OCI-LY7 (cell line): ENCODE measurements around the gene PNN. TPM values are rescaled to one million over a fixed set of nuclear protein-coding genes. Genes with fewer than 3 reads are reported as not detected.

Experiments used
- BruUV-seq: library from RNA; stranded (reverse); fragments of 400-500 nt; replicated peaks from 2 replicates; lab custom pipeline; 2021; lab: Mats Ljungman, UMichigan
- CTCF ChIA-PET: fragments of 300-600 bp; sonication (Branson Sonifier 250); formaldehyde crosslinking; loops from one replicate; lab custom pipeline; 2022; ENCODE audit warnings: antibody characterized with exemption; ENCODE audit not compliant: unreplicated experiment; lab: Charles Lee
- POLR2A ChIA-PET: fragments of 300-600 bp; sonication (Branson Sonifier 250); formaldehyde crosslinking; loops from one replicate; lab custom pipeline; 2022; ENCODE audit warnings: antibody characterized with exemption; lab: Charles Lee
- DNase-seq: peaks from one replicate; pipeline ENCODE4 v3.0.0-alpha.2; 2015; ENCODE audit warnings: low spot score
- H2AFZ ChIP-seq: fragments of 200-600 bp; sonication (generic), shearing (Covaris generic); 2 replicates; pipeline ENCODE4 v1.6.1; 2014; ENCODE audit warnings: mild to moderate bottlenecking, antibody characterized with exemption, low read length, moderate library complexity
- H3K27ac ChIP-seq: fragments of 200-600 bp; sonication (generic); 2 replicates; pipeline ENCODE4 v1.5.1; 2014; ENCODE audit warnings: mixed run types, low read depth, mild to moderate bottlenecking, moderate library complexity, low read length, inconsistent platforms; ENCODE audit not compliant: poor library complexity, severe bottlenecking
- H3K36me3 ChIP-seq: fragments of 200-600 bp; sonication (generic); 2 replicates; pipeline ENCODE4 v1.6.1; 2014; ENCODE audit warnings: mild to moderate bottlenecking, antibody characterized with exemption, low read length, moderate library complexity, mixed read lengths; ENCODE audit not compliant: insufficient read depth
- H3K4me1 ChIP-seq: fragments of 200-600 bp; sonication (generic); 2 replicates; pipeline ENCODE4 v1.5.1; 2014; ENCODE audit warnings: mild to moderate bottlenecking, low read length; ENCODE audit not compliant: insufficient read depth, poor library complexity, severe bottlenecking
- H3K4me2 ChIP-seq: fragments of 200-600 bp; sonication (generic); 2 replicates; pipeline ENCODE4 v1.6.1; 2014; ENCODE audit warnings: mild to moderate bottlenecking, low read length
- H3K4me3 ChIP-seq: fragments of 200-600 bp; sonication (generic); 2 replicates; pipeline ENCODE4 v1.5.1; 2014; ENCODE audit warnings: mild to moderate bottlenecking, low read depth, low read length; ENCODE audit not compliant: poor library complexity, severe bottlenecking
- H3K79me2 ChIP-seq: fragments of 200-600 bp; sonication (generic); 2 replicates; pipeline ENCODE4 v1.6.1; 2016; ENCODE audit warnings: low read depth, mild to moderate bottlenecking, low read length, moderate library complexity, mixed read lengths; ENCODE audit not compliant: insufficient read depth
- H3K9me2 ChIP-seq: fragments of 200-600 bp; sonication (generic); 2 replicates; pipeline ENCODE4 v1.6.1; 2016; ENCODE audit warnings: mild to moderate bottlenecking, low read length, mixed read lengths; ENCODE audit not compliant: insufficient read depth
- H3K9me3 ChIP-seq: fragments of 200-600 bp; sonication (generic); 2 replicates; pipeline ENCODE4 v1.6.1; 2014; ENCODE audit warnings: mild to moderate bottlenecking, mixed run types, low read length, mixed read lengths
- H4K20me1 ChIP-seq: fragments of 200-600 bp; sonication (generic); 2 replicates; pipeline ENCODE4 v1.6.1; 2014; ENCODE audit warnings: mild to moderate bottlenecking, antibody characterized with exemption, low read length, moderate library complexity, mixed read lengths; ENCODE audit not compliant: insufficient read depth
- EZH2phosphoT487 ChIP-seq: fragments of 200-600 bp; sonication (generic); IDR thresholded peaks from 2 replicates; pipeline ENCODE4 v1.6.1; 2018; ENCODE audit warnings: low read depth, borderline replicate concordance, mild to moderate bottlenecking, mixed run types, antibody characterized with exemption, low read length, moderate library complexity, mixed read lengths
- intact Hi-C: fragments of 100-400 bp; cut with micrococcal nuclease; formaldehyde crosslinking; loops from one replicate; pipeline ENCODE4 v1.10.0; 2022; ENCODE audit not compliant: unreplicated experiment
- total RNA-seq, 2 experiments: library from RNA; depleted of rRNA in 1 of 2; stranded (reverse); fragments of >200 nt in 1 of 2; shearing (Covaris generic) in 1 of 2; gene quantifications; 2 replicates each; pipeline ENCODE4 v1.2.3, GENCODE V29; 2014 to 2022
- TF ChIP-seq, protein P1 (sequence below): fragments of 200-600 bp; sonication (generic); conservative IDR thresholded peaks from 2 replicates; pipeline ENCODE4 v1.5.1; 2014; ENCODE audit warnings: mild to moderate bottlenecking, antibody characterized with exemption, low read length, moderate library complexity, mixed read lengths

The PNN gene
- total RNA-seq, 2 experiments from 2014 or later: 93.5 to 214 TPM

DNA sequence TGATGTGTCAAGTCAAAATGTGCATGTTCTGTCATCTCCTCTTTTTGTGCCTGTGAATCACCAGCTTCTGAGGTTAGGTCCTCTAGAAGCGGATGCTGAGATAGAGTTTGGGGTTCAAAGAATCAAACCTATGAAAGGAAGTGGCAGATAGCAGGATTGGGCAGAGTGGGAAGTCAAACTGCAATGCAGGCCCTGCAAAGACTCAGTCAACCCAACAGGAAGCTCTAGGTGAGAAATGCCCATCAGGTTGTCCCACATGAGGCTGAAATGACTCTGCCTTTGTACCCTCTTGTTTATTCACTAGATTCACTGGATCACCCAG is 54.1 kb downstream of the PNN start:
- POLR2A ChIA-PET: interaction anchor here (0.6 to 0.8 kb wide), 2 partner anchors 9 to 195 kb away, joined by 3 to 5 read pairs; no protein-coding TSS in a partner anchor
- 0 out of 2 replicates have a peak overlapping the region, but pooled peaks have one; percentile 12 for H2AFZ ChIP-seq

DNA sequence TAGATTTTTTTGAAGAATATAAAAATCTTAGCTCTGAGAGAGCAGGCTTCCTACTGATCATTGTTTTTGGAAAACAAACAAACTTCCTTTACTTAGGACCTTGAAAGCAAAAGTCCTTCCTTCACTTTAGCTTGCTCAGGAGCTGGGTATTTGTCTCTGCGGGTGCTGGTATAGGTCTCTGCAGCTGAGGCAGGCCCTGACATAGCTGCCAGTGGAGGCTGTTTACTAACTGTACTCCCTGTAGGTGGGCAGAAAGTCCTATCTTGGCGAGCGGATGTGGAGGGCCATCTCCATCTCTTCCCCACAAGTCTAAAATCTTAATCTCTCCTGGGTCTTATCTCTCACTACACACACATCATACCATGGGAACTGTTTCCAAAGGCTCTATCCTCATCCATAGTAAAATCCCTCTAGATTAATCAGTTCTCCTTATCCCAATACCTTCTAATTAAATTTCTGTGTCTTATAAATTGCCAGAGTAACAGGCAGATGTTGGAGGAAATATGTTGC is 54.6 kb downstream of the PNN start:
- ChIA-PET CTCF (no interaction called here), POLR2A (interaction anchor here (0.8 kb wide), 1 partner anchor 194 kb away, joined by 5 read pairs; no protein-coding TSS in a partner anchor)
- Histone ChIP-seq H3K4me2 (no peak overlapping the region), H3K36me3 (no peaks in the 10 kb centered on the region), H3K9me2 (no peaks in the 10 kb centered on the region), H2AFZ (0 out of 2 replicates have a peak overlapping the region, but pooled peaks have one; percentile 12), H3K4me1 (no peaks in the 10 kb centered on the region), H3K27ac (no peak overlapping the region), H4K20me1 (no peaks in the 10 kb centered on the region), H3K9me3 (no peaks in the 10 kb centered on the region), H3K79me2 (no peaks in the 10 kb centered on the region), H3K4me3 (no peak overlapping the region)
- TF ChIP-seq EZH2phosphoT487: no peak
- TF ChIP-seq, protein P1, sequence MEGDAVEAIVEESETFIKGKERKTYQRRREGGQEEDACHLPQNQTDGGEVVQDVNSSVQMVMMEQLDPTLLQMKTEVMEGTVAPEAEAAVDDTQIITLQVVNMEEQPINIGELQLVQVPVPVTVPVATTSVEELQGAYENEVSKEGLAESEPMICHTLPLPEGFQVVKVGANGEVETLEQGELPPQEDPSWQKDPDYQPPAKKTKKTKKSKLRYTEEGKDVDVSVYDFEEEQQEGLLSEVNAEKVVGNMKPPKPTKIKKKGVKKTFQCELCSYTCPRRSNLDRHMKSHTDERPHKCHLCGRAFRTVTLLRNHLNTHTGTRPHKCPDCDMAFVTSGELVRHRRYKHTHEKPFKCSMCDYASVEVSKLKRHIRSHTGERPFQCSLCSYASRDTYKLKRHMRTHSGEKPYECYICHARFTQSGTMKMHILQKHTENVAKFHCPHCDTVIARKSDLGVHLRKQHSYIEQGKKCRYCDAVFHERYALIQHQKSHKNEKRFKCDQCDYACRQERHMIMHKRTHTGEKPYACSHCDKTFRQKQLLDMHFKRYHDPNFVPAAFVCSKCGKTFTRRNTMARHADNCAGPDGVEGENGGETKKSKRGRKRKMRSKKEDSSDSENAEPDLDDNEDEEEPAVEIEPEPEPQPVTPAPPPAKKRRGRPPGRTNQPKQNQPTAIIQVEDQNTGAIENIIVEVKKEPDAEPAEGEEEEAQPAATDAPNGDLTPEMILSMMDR: no peak
- intact Hi-C loops: loop anchor here (5.0 kb wide), 2 partner anchors 138 to 203 kb away; partner anchors contain the start of gene FBXO33
- no TSS peak for BruUV-seq
- no peak for DNase-seq

More for the DNA sequence above, 54.1 kb downstream of the PNN start:
- CTCF ChIA-PET: no interaction called here
- Histone ChIP-seq H3K9me2 (no peaks in the 10 kb centered on the region), H3K9me3 (no peaks in the 10 kb centered on the region), H3K4me2 (no peak overlapping the region), H4K20me1 (no peaks in the 10 kb centered on the region), H3K36me3 (no peaks in the 10 kb centered on the region), H3K4me1 (no peaks in the 10 kb centered on the region), H3K27ac (no peak overlapping the region), H3K4me3 (no peak overlapping the region), H3K79me2 (no peaks in the 10 kb centered on the region)
- no TSS peak for BruUV-seq
- no peak for TF ChIP-seq EZH2phosphoT487
- TF ChIP-seq, protein P1: no peak
- intact Hi-C loops: no loop called here
- DNase-seq: peak; percentile 2

DNA sequence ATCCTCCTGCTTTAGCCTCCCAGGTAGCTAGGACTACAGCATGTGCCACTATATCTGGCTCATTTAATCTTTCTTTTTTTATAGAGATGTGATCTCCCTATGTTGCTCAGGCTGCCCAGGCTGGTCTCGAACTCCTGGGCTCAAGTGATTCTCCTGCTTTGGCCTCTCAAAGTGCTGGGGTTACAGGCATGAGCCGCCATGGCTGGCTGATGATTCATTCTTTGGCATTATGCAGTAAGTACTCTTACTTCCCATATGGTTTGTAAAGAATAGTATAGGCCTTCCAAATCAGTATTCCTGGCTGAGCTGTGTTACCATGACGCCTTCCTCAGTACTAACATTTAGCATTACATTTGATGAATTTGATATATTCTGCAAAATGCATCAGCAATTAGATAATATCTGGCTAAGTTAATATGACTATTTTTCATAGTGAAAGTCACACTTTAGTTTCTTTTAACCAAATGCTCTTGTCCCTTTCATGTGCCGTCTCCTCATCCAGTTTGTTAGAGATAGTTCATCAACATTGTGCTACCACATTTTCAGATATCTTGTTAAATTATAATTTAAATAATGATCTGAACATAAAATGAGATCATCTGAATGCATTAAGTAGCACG is 55.5 kb downstream of the PNN start:
- H3K4me3 ChIP-seq: no peak overlapping the region
- H2AFZ ChIP-seq: no peak overlapping the region
- no peaks in the 10 kb centered on the region for H3K4me1 ChIP-seq
- BruUV-seq: no TSS peak
- intact Hi-C loops: loop anchor here (5.0 kb wide), 2 partner anchors 137 to 202 kb away; partner anchors contain the start of gene FBXO33
- POLR2A ChIA-PET: interaction anchor here (0.8 kb wide), 1 partner anchor 86 kb away, joined by 3 read pairs; no protein-coding TSS in a partner anchor
- no peaks in the 10 kb centered on the region for H4K20me1 ChIP-seq
- H3K9me2 ChIP-seq: no peaks in the 10 kb centered on the region
- no peak overlapping the region for H3K27ac ChIP-seq
- H3K36me3 ChIP-seq: no peaks in the 10 kb centered on the region
- CTCF ChIA-PET: no interaction called here
- no peak for DNase-seq
- TF ChIP-seq, protein P1: no peak
- TF ChIP-seq EZH2phosphoT487: no peak
- H3K9me3 ChIP-seq: no peaks in the 10 kb centered on the region
- no peak overlapping the region for H3K4me2 ChIP-seq
- H3K79me2 ChIP-seq: no peaks in the 10 kb centered on the region
